T-helper 1 cell treated with Interleukin-12 subunit alpha and Interleukin-12 subunit beta and Interleukin-4 antibody, amounts not matched to agents 30 μg/mL and 1 μg/mL, for 36 hours (primary cell): Measurements from ENCODE around the gene CEP57L1.

Experiments used
- H3K27ac Mint-ChIP-seq: one replicate; pipeline ENCODE4 v1.8.0; 2021; ENCODE audit warnings: mild to moderate bottlenecking, mixed read lengths
- H3K27me3 Mint-ChIP-seq: one replicate; pipeline ENCODE4 v1.8.0; 2021; ENCODE audit warnings: low read depth, mixed read lengths
- H3K36me3 Mint-ChIP-seq: one replicate; pipeline ENCODE4 v1.8.0; 2021; ENCODE audit warnings: low read depth, mixed read lengths
- H3K4me1 Mint-ChIP-seq: one replicate; pipeline ENCODE4 v1.8.0; 2021; ENCODE audit warnings: low read depth, mixed read lengths
- H3K4me3 Mint-ChIP-seq: one replicate; pipeline ENCODE4 v1.8.0; 2021; ENCODE audit warnings: mild to moderate bottlenecking, moderate library complexity, mixed read lengths
- H3K9me3 Mint-ChIP-seq: one replicate; pipeline ENCODE4 v1.8.0; 2021; ENCODE audit warnings: mixed read lengths

CEP57L1 gene

GRCh38 chr6:109095036-109095834 is at the start of gene CEP57L1:
Gene CEP57L1, plus strand, starts transcription at chr6:109095507. Its CDS starts 49,715 bp downstream, at chr6:109145222.
- no peaks in the 10 kb centered on the region for H3K9me3 Mint-ChIP-seq
- H3K27ac Mint-ChIP-seq = peak within 1 kb of the TSS; percentile 99
- no peaks in the 10 kb centered on the region for H3K27me3 Mint-ChIP-seq
- H3K4me1 Mint-ChIP-seq = peaks cover 54% of the 10 kb centered on the region
- peak within 1 kb of the TSS; percentile 90 for H3K4me3 Mint-ChIP-seq
- H3K36me3 Mint-ChIP-seq = peaks cover 11% of the 10 kb centered on the region

DNA sequence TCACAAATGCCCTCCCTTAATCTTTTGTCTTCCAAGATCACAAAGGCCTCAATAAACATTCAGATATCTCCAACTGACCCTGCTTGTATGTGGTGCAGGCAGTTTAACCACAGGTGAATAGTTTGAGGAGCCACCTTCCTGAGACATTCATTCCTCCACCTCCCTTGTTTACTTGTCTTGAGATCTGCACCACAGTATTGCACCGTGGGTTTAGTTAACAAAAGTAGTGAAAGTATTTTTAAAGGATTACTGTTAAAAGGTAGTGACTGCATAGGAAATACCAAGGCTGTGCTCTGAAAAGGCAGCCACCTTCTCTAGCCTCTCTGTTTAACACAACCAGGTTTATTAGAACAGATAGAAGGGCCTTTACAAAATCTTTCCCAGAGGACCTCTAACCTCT is 47.1 kb upstream of the CEP57L1 start:
- H3K27ac Mint-ChIP-seq = peak overlapping the region; percentile 3
- peaks cover 8% of the 10 kb centered on the region for H3K4me1 Mint-ChIP-seq
- H3K36me3 Mint-ChIP-seq = no peaks in the 10 kb centered on the region
- H3K27me3 Mint-ChIP-seq = peaks cover 15% of the 10 kb centered on the region
- no peak overlapping the region for H3K4me3 Mint-ChIP-seq
- H3K9me3 Mint-ChIP-seq = no peaks in the 10 kb centered on the region

GRCh38 chr6:109048670-109049415 is 46.5 kb upstream of the CEP57L1 start:
- Mint-ChIP-seq H3K27ac (no peak overlapping the region), H3K4me3 (no peak overlapping the region), H3K36me3 (no peaks in the 10 kb centered on the region), H3K9me3 (no peaks in the 10 kb centered on the region), H3K4me1 (peaks cover 8% of the 10 kb centered on the region), H3K27me3 (peaks cover 19% of the 10 kb centered on the region)

DNA sequence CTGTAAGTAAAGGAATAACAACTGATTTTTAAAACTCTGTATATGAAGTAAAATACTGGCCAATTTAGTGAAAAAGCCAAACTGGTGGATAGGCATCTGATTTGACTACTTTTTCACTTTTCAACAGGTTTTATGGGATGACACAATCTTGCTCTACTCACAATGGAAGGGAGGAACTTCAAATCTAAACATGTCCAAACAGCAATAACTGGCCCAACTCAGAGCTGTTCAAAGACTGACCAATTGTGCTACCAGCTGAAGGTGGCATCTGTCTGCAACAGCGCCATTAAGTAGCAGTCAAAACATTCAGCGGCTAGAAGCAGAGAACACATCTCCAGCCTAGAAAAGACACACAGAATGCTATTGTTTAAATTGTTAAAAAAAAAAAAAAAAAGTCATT is 45.3 kb upstream of the CEP57L1 start:
- Mint-ChIP-seq H3K4me1 (peaks cover 8% of the 10 kb centered on the region), H3K27ac (no peak overlapping the region), H3K9me3 (no peaks in the 10 kb centered on the region), H3K27me3 (peaks cover 22% of the 10 kb centered on the region), H3K4me3 (no peak overlapping the region), H3K36me3 (no peaks in the 10 kb centered on the region)

DNA sequence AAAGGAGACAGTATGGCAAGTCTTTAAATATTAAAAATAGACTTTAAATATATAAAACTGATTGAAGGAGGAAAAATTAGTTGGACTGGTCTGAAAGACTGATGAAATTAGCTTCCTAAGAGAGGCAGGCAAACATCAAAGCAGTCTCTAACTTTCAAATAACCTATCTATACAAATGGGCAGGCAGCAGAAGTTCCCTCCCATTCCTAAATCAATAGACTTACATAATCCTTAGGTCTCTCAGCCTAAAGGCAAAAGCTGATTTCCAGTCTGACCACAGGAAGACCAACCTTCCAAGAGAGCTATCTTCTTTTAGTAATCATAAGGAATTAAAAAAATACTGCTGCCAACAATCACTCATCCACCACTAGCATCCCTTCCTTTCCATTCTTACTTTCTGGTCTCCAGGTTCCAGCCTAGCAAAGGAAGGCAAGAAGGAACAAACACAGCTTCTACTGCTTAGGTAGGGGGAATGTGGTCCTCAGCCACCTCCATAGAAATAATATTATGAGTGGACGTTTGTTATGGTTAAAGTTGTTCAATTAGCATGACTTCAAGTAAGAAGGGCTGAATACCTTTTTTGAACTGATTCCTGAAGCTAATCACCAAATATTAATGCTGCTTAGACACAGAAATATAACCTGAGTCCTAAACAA is 44.7 kb upstream of the CEP57L1 start:
- Mint-ChIP-seq H3K36me3 (no peaks in the 10 kb centered on the region), H3K4me3 (no peak overlapping the region), H3K27me3 (peaks cover 24% of the 10 kb centered on the region), H3K4me1 (peaks cover 8% of the 10 kb centered on the region), H3K27ac (no peak overlapping the region), H3K9me3 (no peaks in the 10 kb centered on the region)

- Mint-ChIP-seq H3K4me1 (peaks cover 8% of the 10 kb centered on the region), H3K9me3 (no peaks in the 10 kb centered on the region), H3K27ac (no peak overlapping the region), H3K36me3 (no peaks in the 10 kb centered on the region), H3K4me3 (no peak overlapping the region), H3K27me3 (peaks cover 26% of the 10 kb centered on the region)
These were observed 43.8 kb upstream of the CEP57L1 start for GRCh38 chr6:109051301-109052017.

DNA sequence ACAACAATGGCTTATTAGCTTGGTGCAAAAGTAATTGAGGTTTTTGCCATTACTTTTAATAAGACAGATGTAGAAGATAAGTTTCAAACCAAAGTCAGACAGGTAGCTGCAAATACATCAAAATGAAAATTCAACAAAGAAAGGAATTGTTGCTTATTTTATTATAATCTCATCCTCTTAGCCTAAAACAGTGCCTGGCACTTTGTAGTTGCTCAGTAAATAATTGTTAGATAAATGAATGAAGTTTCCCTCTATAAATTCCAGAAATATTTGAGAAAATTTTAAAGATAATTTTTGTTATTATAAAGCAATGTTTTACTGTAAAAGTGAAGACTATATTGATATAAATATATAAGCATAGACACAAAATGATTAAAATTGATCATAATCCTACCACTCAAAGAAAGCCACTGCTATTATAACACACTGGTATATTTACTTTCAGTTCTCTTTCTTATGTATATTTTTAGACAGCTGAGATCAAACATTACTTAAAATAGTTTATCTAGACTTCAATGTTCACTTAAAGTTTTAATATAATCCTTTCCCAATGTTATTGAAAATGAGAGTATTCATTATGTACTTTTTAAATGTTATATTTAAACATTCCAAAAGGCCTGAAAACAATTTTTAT is 43.2 kb upstream of the CEP57L1 start:
- H3K4me3 Mint-ChIP-seq = no peak overlapping the region

DNA sequence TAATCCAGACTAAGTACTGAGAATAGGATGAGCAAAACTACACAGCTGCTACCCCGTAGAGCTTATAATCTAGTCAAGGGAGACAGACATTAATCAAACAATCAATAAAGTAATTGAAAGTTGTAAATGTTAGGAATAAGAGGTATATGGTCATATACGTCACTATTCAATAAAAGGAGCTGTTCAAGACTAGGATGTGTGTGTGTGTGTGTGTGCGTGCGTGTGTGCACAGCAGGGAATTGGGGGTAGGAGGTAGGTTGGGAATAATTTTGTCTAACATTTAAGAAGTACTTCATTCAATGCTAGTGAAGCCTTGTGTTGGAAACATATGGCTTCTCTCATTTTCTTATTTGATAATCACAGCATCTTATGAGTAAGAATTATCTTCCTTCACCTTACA is 42.5 kb upstream of the CEP57L1 start:
- no peaks in the 10 kb centered on the region for H3K36me3 Mint-ChIP-seq
- H3K4me1 Mint-ChIP-seq = peaks cover 8% of the 10 kb centered on the region
- no peak overlapping the region for H3K27ac Mint-ChIP-seq
- no peaks in the 10 kb centered on the region for H3K9me3 Mint-ChIP-seq
- H3K4me3 Mint-ChIP-seq = no peak overlapping the region
- peaks cover 32% of the 10 kb centered on the region for H3K27me3 Mint-ChIP-seq

More for the DNA sequence above, 43.2 kb upstream of the CEP57L1 start:
- no peaks in the 10 kb centered on the region for H3K9me3 Mint-ChIP-seq
- peaks cover 29% of the 10 kb centered on the region for H3K27me3 Mint-ChIP-seq
- no peak overlapping the region for H3K27ac Mint-ChIP-seq
- H3K4me1 Mint-ChIP-seq = peaks cover 8% of the 10 kb centered on the region
- no peaks in the 10 kb centered on the region for H3K36me3 Mint-ChIP-seq

DNA sequence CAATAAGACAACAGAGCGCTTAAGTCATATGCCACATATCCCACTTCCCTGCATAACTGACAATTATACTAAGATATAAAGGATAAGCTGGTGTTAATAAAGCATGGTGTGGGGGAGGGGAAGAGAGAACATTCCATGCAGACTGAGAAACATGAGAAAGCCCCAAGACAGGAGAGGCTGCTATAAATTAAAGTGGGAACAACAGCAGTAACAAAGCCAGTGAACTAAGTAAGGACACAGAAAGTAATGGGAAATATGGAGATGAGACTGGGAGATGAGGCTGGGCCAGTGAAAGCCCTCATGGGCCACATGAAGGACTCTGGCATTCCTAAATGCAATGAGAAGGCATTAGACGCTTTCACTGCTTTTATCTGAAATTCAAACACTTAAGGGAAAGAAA is 42.0 kb upstream of the CEP57L1 start:
- no peaks in the 10 kb centered on the region for H3K36me3 Mint-ChIP-seq
- no peaks in the 10 kb centered on the region for H3K9me3 Mint-ChIP-seq
- no peak overlapping the region for H3K4me3 Mint-ChIP-seq
- H3K27ac Mint-ChIP-seq = no peak overlapping the region
- peaks cover 33% of the 10 kb centered on the region for H3K27me3 Mint-ChIP-seq
- peaks cover 6% of the 10 kb centered on the region for H3K4me1 Mint-ChIP-seq

DNA sequence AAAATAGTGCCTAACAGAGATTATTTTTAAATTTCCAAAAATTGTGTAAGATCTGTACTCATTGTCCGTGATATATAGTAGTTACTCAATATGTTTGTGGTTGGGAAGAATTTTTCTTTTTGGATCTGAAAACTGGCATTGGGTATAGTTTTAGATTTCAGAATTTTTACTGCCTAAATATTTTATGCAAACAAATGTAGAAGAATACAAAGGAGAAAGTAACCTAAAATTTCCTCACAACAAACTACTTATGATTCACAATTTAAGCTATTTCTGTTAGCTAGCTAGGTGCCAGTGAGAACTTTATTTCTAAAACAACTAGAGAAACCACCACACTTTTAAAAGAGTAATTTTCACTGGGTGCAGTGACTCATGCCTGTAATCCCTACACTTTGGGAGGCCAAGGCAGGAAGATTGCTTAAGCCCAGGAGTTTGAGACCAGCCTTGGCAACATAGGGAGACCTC is 39.5 kb upstream of the CEP57L1 start:
- Mint-ChIP-seq H3K4me3 (no peak overlapping the region), H3K36me3 (no peaks in the 10 kb centered on the region), H3K9me3 (no peaks in the 10 kb centered on the region), H3K27ac (no peak overlapping the region), H3K27me3 (peaks cover 30% of the 10 kb centered on the region), H3K4me1 (peaks cover 8% of the 10 kb centered on the region)

DNA sequence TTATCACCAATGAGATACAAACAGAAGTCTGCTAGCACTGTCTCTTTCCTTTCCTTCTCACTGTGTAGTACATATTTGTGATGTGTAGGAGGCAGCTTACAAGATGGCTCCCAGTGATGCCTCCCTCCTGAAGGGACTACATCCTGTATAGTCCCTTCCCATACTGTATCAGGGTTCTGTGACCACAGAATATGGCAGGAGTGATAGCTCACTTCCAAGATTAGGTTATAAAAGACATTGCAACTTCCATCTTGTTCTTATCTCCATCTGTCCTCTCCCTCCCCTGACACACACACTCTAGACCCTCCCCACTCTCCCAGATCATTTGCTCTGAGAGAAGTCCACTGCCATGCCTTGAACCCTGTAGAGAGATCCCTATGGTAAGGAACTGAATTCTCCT is 38.6 kb upstream of the CEP57L1 start:
- Mint-ChIP-seq H3K27ac (no peak overlapping the region), H3K36me3 (no peaks in the 10 kb centered on the region), H3K4me1 (peaks cover 9% of the 10 kb centered on the region)

GRCh38 chr6:109058620-109059019 is 36.7 kb upstream of the CEP57L1 start:
- no peak overlapping the region for H3K4me3 Mint-ChIP-seq
- peaks cover 11% of the 10 kb centered on the region for H3K4me1 Mint-ChIP-seq
- no peak overlapping the region for H3K27ac Mint-ChIP-seq
- peaks cover 24% of the 10 kb centered on the region for H3K27me3 Mint-ChIP-seq
- no peaks in the 10 kb centered on the region for H3K9me3 Mint-ChIP-seq
- no peaks in the 10 kb centered on the region for H3K36me3 Mint-ChIP-seq

More for the DNA sequence above, 38.6 kb upstream of the CEP57L1 start:
- H3K4me3 Mint-ChIP-seq = no peak overlapping the region
- no peaks in the 10 kb centered on the region for H3K9me3 Mint-ChIP-seq
- H3K27me3 Mint-ChIP-seq = peaks cover 30% of the 10 kb centered on the region

- no peaks in the 10 kb centered on the region for H3K36me3 Mint-ChIP-seq
- no peak overlapping the region for H3K4me3 Mint-ChIP-seq
- H3K27me3 Mint-ChIP-seq = peaks cover 26% of the 10 kb centered on the region
- H3K9me3 Mint-ChIP-seq = no peaks in the 10 kb centered on the region
- H3K27ac Mint-ChIP-seq = no peak overlapping the region
- H3K4me1 Mint-ChIP-seq = peaks cover 11% of the 10 kb centered on the region
These were observed 36.2 kb upstream of the CEP57L1 start for GRCh38 chr6:109059153-109059552.

DNA sequence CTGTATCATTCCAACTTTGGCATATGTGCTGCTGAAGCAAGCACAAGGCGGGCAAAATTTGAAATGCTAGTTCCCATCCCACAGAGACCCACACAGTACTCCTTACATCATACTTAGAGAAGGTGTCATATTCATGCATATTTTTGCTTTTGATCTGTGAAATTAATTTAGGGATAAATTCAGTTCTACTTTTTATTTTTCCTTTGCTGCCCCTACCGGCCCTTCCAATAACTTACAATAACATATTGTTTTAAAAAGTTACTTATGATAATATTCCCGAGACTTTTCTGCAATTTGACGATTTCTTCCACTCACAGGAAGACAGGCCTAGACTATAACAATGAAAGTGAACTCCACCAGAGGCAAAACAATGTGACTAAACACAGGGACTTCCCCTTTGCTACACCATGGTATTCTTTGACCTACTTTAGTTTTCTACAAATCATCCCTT is 35.7 kb upstream of the CEP57L1 start:
- H3K4me3 Mint-ChIP-seq = no peak overlapping the region

More for the DNA sequence above, 35.7 kb upstream of the CEP57L1 start:
- Mint-ChIP-seq H3K4me1 (peaks cover 13% of the 10 kb centered on the region), H3K36me3 (no peaks in the 10 kb centered on the region), H3K9me3 (no peaks in the 10 kb centered on the region), H3K27ac (no peak overlapping the region), H3K27me3 (peaks cover 29% of the 10 kb centered on the region)
